ENCODE data around the gene MAP3K6.

MAP3K6 gene

DNA sequence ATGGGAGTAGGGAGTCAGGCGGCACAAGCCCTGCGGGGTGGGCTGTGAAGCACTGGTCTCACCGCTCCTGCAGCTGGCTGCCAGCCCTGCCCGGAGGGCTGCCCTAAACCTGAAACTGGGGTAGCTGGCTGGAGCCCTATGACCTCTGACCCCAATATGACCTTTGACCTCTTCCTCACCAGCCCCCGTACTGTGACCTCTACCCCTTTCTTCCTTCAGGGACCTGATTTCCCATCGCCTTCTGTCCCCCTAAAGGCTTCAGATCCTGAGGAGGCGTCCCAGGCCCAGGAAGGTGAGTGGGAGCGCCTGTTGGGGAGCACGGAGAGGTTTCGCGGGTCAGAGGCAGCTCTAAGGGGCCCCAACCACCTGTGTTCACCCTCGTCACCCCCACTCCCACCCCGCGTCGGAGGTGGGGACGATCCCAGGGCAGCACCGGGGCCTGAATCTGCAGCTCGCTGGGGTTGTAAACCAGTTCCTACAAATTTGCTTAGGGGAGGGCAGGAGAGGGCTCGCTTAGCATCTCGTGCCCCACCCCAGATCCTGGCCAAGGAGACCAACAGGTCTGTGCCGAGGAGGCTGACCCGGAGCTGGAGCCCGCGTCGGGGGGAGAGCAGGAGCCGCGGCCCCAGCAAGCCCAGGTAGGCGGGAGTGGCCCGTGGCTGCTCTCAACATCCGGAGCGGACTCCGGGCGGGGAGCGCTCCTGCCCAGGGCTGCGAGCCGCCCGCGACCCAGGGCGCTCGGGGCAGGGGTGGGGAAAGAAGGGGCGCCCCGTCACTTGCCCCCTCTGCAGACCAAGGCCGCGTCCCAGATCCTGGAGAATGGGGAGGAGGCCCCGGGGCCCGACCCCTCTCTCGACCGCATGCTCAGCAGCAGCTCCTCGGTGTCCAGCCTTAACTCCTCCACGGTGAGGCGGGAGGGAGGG lies 17.6 kb downstream of the MAP3K6 start:
- no peak for TF ChIP-seq Cebpa-rat (IDR thresholded peaks at IDR 0.05)
- 0 out of 2 replicates have a peak overlapping the region, but pooled peaks have one; percentile 38 for H3K9ac ChIP-seq
- peaks cover 22% of the 10 kb centered on the region for H3K4me1 ChIP-seq
- peaks cover 6% of the 10 kb centered on the region; the same call in 1 of the 2 replicates for H4K20me1 ChIP-seq
- no peaks in the 10 kb centered on the region for H3K27me3 ChIP-seq
- no peak overlapping the region for H3K4me3 ChIP-seq
- peak overlapping the region; percentile 38; the same call in 1 of the 2 replicates for H3K27ac ChIP-seq
- H3K4me2 ChIP-seq, result peak overlapping the region; percentile 56
- H3K9me3 ChIP-seq, result no peaks in the 10 kb centered on the region
- peaks cover 77% of the 10 kb centered on the region for H3K36me3 ChIP-seq

DNA sequence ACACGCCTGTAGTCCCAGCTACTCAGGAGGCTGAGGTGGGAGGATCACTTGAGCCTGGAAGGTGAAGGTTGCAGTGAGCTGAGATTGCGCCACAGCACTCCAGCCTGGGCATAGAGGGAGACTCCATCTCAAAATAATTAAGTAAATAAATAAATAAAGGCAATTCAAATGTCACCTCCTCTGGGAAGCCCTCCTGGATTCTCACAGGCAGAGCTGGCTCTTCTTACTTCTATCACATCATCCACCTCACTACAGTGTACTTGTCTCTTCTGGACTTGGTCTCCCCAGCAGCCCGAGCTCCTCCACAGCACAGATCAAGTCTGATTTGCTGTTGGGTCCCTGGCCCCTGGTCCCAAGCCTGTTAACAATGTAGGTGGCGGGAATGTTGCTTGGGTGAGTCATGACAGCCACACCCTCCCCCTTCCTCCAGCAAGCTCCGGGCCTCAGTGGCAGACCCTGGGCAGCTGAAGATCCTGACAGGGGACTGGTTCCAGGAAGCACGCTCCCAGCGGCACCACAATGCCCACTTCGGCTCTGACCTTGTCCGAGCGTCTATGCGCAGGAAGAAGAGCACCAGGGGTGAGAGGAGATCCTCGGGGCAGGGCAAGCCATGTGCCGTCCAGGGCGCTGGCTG lies 19.7 kb downstream of the MAP3K6 start:
- H3K4me1 ChIP-seq, result peaks cover 41% of the 10 kb centered on the region
- TF ChIP-seq Cebpa-rat (IDR thresholded peaks at IDR 0.05), result no peak
- H3K9ac ChIP-seq, result no peak overlapping the region
- no peak overlapping the region for H3K4me2 ChIP-seq
- no peaks in the 10 kb centered on the region for H3K9me3 ChIP-seq
- peaks cover 6% of the 10 kb centered on the region; the same call in 1 of the 2 replicates for H4K20me1 ChIP-seq
- peaks cover 69% of the 10 kb centered on the region for H3K36me3 ChIP-seq
- H3K4me3 ChIP-seq, result no peak overlapping the region
- no peaks in the 10 kb centered on the region for H3K27me3 ChIP-seq
- H3K27ac ChIP-seq, result no peak overlapping the region

DNA sequence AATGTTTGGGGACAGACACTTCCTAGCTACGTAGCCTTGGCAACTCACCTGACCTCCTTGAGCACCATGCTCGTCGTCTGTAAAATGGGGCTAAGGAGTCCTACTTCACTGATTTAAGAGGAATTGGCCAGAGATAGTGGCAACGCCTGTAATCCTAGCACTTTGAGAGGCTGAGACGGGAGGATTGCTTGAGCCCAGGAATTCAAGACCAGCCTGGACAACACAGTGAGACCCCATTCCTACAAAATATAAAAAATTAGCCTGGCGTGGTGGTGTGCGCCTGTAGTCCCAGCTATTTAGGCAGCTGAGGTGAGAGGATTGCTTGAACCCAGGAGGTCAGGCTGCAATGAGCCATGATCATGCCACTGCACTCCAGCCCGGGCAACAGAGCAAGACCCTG lies 20.4 kb downstream of the MAP3K6 start:
- no peak overlapping the region for H3K4me3 ChIP-seq
- peaks cover 63% of the 10 kb centered on the region for H3K36me3 ChIP-seq
- no peaks in the 10 kb centered on the region for H3K9me3 ChIP-seq
- no peak for TF ChIP-seq Cebpa-rat (IDR thresholded peaks at IDR 0.05)
- H3K9ac ChIP-seq, result no peak overlapping the region
- peaks cover 6% of the 10 kb centered on the region; the same call in 1 of the 2 replicates for H4K20me1 ChIP-seq
- no peak overlapping the region for H3K27ac ChIP-seq
- H3K4me2 ChIP-seq, result no peak overlapping the region
- H3K27me3 ChIP-seq, result no peaks in the 10 kb centered on the region
- peaks cover 45% of the 10 kb centered on the region for H3K4me1 ChIP-seq

DNA sequence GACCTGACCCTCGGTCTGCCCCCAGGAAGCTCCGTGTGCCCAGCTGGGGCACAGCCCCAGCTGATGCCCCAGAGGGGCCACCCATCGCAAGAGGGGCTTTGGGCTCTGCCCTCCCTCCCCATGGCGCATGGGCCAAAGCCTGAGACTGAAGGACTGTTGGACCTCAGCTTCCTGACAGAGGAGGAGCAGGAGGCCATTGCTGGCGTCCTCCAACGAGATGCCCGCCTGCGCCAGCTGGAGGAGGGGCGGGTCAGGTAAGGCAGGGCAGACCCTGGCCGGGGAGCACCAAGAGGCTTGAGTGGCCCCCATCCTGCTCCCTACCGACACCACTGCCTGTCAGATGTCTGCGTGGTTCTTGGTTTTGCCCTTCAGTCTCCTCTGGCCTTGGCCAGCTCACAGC lies 21.5 kb downstream of the MAP3K6 start:
- Histone ChIP-seq H4K20me1 (peaks cover 6% of the 10 kb centered on the region; the same call in 1 of the 2 replicates), H3K4me1 (peaks cover 56% of the 10 kb centered on the region)

DNA sequence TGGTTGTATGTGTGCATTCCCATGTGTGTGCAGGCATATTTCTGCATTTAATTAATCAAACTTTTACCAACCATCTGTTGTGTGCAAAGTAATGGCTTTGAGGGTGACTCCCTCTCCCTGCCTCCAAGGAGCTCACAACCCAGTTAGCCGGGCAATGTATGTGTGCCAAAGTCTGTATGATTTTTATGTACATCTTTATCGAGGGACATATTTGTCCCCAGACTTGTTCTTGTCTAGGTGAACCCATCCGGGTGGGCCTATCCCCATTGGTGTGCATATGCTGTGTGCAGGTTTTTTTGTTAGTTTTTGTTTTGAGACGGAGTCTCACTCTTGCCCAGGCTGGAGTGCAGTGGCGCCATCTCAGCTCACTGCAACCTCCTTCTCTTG lies 23.1 kb downstream of the MAP3K6 start:
- Histone ChIP-seq H3K4me2 (peak overlapping the region; percentile 94), H4K20me1 (peaks cover 6% of the 10 kb centered on the region; the same call in 1 of the 2 replicates), H3K27me3 (no peaks in the 10 kb centered on the region), H3K4me3 (peak overlapping the region; percentile 78), H3K9me3 (no peaks in the 10 kb centered on the region), H3K36me3 (peaks cover 37% of the 10 kb centered on the region), H3K27ac (peak overlapping the region; percentile 91), H3K9ac (peak overlapping the region; percentile 84), H3K4me1 (peaks cover 65% of the 10 kb centered on the region)
- no peak for TF ChIP-seq Cebpa-rat (IDR thresholded peaks at IDR 0.05)

More for the DNA sequence above, 21.5 kb downstream of the MAP3K6 start:
- peak overlapping the region; percentile 28 for H3K4me2 ChIP-seq
- H3K27me3 ChIP-seq, result no peaks in the 10 kb centered on the region
- 0 out of 2 replicates have a peak overlapping the region, but pooled peaks have one; percentile 26 for H3K27ac ChIP-seq
- peaks cover 52% of the 10 kb centered on the region for H3K36me3 ChIP-seq
- H3K4me3 ChIP-seq, result no peak overlapping the region
- H3K9ac ChIP-seq, result no peak overlapping the region
- no peaks in the 10 kb centered on the region for H3K9me3 ChIP-seq
- TF ChIP-seq Cebpa-rat (IDR thresholded peaks at IDR 0.05), result no peak

DNA sequence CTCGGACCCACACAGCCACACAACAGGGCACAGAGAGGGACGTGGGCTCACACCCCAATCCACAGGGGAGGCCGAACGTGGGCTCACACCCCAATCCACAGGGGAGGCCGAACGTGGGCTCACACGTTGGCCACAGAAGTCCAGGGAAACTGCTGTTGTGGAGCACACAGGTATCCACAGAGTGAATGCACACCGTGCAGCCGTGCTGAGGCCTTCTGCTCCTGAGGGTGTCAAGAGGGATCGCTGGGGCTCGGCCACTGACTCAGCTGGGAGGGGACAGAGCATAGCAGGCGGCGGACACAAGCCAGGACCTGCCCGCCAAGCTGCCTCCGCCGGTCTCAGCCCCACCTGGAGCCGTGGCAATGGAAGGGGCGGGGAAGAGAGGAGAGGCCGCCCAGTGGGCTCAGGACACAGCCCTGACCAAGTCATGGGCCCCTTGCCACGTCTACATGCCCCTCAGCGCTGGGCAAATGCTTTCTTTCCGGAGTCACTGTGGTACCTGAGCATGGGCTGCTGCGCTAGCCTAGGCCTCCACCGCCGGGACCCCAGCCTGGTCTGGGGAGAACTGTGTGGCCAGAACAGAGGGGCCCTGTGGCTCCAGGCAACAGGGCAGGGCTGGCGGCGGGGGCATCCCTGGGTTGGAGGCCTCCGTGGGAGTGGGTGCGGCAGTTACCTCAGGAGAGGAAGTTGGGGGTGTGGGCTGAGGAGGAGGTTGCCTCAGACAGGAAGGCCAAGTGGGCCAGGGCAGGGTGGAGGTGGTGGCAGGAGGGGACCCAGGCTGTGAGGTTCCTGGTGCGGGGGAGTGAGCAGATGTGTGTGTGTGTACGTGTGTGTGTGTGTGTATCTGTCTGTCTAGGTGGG lies 23.8 kb downstream of the MAP3K6 start:
- peak overlapping the region; percentile 84 for H3K9ac ChIP-seq
- peaks cover 6% of the 10 kb centered on the region; the same call in 1 of the 2 replicates for H4K20me1 ChIP-seq
- H3K4me2 ChIP-seq, result peak overlapping the region; percentile 94
- peak overlapping the region; percentile 78 for H3K4me3 ChIP-seq
- peaks cover 67% of the 10 kb centered on the region for H3K4me1 ChIP-seq
- H3K27me3 ChIP-seq, result no peaks in the 10 kb centered on the region
- H3K36me3 ChIP-seq, result peaks cover 33% of the 10 kb centered on the region
- no peaks in the 10 kb centered on the region for H3K9me3 ChIP-seq
- no peak for TF ChIP-seq Cebpa-rat (IDR thresholded peaks at IDR 0.05)
- peak overlapping the region; percentile 91 for H3K27ac ChIP-seq

DNA sequence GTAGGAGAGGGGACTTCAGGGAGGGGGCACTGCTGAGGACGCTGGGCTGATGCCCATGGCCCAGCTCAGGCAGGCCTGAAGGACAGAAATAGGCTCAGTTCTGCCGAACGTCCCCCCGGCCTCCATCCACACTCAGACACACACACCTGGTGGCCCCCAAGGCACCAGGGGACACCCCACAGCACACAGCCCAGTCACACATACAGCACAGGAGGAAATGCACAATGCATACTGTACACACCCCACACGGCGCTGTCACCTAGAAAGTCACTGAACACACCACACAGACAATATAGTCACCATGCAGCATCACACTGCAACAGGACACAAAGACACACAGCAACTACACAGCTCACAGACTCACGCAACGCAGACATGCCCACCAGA lies 24.4 kb downstream of the MAP3K6 start:
- Histone ChIP-seq H3K36me3 (peaks cover 27% of the 10 kb centered on the region), H3K9me3 (no peaks in the 10 kb centered on the region), H3K4me3 (peak overlapping the region; percentile 78), H3K9ac (peak overlapping the region; percentile 84), H3K4me2 (peak overlapping the region; percentile 94), H3K27ac (peak overlapping the region; percentile 91), H3K4me1 (peaks cover 67% of the 10 kb centered on the region), H4K20me1 (peaks cover 6% of the 10 kb centered on the region; the same call in 1 of the 2 replicates), H3K27me3 (no peaks in the 10 kb centered on the region)
- TF ChIP-seq Cebpa-rat (IDR thresholded peaks at IDR 0.05), result no peak

DNA sequence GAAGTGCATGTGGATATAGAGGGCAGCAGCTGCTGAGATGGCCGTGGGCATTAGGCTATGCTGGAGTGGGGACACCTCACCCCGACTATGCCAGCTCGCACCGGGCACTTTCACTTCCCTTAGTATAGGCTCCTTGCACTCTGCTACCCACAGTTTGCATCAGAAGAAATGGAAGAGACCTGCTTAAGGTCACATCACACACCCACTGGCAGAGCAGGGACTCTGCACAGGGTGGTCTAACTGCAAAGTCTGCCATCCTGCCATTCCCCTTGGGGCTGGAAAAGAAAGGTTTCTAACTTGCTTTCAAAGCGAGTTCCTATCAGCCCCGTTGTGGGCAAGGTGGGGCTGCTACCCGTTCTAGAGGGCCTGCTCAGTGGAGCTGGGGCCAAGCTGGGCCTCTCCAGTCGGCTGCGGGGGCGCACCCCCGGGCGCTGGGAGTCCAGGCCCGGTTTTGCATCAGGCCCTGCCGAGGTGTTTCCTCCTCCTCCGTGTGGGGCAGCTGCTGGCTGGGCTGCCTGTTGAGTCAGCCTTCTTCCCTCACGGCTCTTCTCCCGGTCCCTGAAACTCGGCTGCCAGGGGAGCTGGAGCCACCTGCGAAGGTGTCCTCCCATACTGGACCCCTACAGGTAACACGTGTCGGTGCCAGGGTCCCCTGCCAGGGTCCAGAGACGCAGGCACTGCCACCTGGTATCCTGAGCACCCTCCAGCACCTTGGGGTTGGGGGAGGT lies 25.1 kb downstream of the MAP3K6 start, which contains the start of gene SYTL1:
TSS of gene SYTL1 (plus strand) at position 498 of the 728 bp plus-strand sequence. CDS start 3,313 bp downstream, outside the sequence.
- Histone ChIP-seq H3K4me2 (peak within 1 kb of the TSS; percentile 94), H3K9ac (peak within 1 kb of the TSS; percentile 84), H3K27ac (peak within 1 kb of the TSS; percentile 91), H3K4me1 (peaks cover 67% of the 10 kb centered on the region), H3K4me3 (peak within 1 kb of the TSS; percentile 78), H3K9me3 (no peaks in the 10 kb centered on the region), H3K36me3 (peaks cover 27% of the 10 kb centered on the region), H3K27me3 (no peaks in the 10 kb centered on the region), H4K20me1 (peaks cover 6% of the 10 kb centered on the region; the same call in 1 of the 2 replicates)
- no peak for TF ChIP-seq Cebpa-rat (IDR thresholded peaks at IDR 0.05)

All from BLaER1 (cell line).